HPDE6-E6E7 (cell line): Measurements from ENCODE around the gene ME3.
A peak's percentile ranks its signal among the peaks of the same experiment; 100 is the strongest.
"Not testable (repeated sequence)": the region's sequence is repeated elsewhere in the genome, so short reads cannot be mapped to it uniquely, and the experiment has no call there.

Source experiments
- DNase-seq: peaks from one replicate; pipeline ENCODE4 v3.0.0; 2011; ENCODE audit warnings: missing footprints; ENCODE audit errors: extremely low spot score

Gene ME3

GRCh38 chr11:86558841-86559240, 113.6 kb downstream of the ME3 start:
- DNase-seq, result no peak

- DNase-seq, result no peak
These were observed 114.2 kb downstream of the ME3 start for GRCh38 chr11:86558207-86558606.

- no peak for DNase-seq
These were observed 116.5 kb downstream of the ME3 start for GRCh38 chr11:86555866-86556265.

DNA sequence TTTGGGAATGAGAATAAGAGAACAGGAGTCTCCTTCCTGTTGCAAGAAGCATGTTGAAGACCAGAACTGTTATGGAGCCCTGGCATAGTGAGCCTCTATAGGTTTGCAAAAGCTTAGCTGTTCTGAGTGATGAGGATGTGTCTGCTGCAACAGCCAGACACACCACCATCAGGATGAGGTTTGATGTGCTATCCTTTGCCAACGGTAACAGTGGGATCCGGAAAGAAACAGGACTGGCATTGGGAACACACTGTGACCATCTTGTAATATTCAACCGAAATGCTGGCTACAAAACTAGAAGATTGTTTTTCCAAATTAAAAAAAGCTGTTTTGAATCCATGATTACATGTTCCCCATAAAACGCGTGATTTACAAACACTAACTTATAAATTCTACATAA, 117.0 kb downstream of the ME3 start:
- no peak for DNase-seq

GRCh38 chr11:86553265-86553664, 119.2 kb downstream of the ME3 start:
- DNase-seq, result no peak

- DNase-seq, result no peak
These were observed 120.9 kb downstream of the ME3 start for GRCh38 chr11:86551288-86552092.

GRCh38 chr11:86550757-86551156, 121.7 kb downstream of the ME3 start:
- no peak for DNase-seq

DNA sequence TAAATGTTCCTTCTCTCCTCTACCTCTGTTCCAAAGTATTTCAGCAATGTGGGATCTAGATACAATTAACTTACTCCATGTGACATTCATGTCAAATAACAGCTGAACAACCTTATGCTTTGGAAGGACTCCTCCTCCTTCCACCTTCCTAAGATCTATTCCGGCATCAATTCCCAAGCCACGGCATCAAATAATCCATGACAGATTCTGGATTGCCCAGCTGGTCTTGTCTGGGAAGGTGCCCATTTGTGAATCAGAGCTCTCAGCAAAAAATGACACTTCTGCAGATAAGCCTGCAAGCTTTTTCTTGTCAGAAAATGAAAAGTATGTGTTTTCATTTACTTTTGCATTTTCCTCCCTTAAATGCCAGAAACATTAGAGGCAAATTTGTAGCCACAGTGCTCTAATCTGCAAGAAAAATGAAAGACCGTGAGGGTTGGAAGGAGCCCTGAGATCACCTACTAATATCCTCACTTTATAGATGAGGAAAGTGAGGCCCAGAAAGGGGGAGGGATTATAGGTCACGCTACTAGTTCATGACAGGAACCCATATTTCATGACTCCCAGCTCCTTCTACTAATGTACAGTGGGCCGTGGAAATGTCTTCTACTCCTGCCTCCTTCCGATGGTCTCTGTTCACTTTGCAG, 124.0 kb downstream of the ME3 start:
- DNase-seq, result no peak

- DNase-seq, result no peak
These were observed 124.7 kb downstream of the ME3 start for GRCh38 chr11:86547727-86548126.

- DNase-seq, result not testable (repeated sequence)
These were observed 131.1 kb downstream of the ME3 start for GRCh38 chr11:86541299-86541698.

DNA sequence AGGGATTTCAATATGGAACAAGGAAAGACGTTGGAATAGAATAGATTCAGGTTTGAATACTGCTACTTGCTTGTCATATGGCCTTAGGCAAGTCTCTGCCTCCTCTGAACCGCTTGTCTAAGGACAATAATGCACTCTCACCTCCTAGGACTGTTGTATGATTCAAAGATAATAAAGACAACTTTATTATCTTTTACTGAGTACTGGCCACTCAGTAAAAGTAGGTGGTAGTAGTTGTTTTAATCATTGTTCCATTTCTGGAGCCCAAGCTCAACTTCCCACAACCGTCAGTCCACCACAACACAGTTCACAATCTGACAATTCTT, 134.2 kb downstream of the ME3 start:
- DNase-seq, result no peak

DNA sequence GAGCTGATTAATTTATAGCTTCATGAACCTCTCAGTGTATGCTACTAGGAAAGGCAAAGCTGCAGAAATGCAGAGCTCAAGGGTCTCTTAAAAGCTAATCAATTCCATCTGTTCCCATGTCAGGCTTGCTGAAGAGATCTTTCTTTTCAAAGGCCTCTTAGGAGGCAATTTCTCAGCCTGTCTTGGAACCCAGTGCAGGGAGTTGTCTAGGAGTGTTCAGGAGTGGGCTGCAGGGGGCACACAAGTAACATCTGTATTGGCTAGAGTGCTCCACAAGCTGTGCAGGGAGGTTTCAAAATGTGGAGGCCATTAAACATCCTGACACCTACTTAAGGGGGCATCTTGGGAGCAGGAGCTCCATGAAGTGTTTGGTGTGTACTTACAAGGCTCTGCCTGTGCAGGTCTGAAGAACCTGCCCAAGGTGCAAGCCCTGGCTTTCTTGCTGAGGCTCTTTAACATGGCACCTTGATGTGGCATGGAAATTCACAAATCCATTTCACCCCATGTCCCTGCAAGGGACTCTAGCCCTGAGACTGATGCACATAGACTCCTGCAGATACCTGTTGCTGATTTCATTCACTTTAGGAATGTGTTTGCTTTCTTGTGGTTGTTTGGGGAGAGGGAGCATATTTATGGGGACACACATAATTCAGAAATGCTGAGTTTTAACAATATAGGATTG, 134.7 kb downstream of the ME3 start:
- DNase-seq, result no peak

DNA sequence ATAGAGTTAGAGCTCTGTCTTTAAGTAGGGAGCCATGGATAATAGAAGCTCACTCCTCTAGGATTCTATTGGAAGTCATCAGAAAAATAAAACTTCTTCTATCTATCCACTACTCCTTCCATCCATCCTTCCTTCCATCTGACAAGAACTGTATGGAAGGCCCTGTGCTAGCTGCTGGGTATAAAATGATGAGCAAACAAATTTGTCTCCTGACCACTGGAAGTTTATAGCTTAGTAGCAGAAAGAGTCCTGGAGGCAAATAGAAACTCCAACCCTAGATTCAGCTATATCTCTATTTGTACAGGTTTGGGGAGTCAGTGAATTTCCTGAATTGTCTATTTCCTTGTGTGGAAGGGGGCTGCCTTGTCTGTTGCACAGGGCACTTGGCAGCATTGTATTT, 136.6 kb downstream of the ME3 start:
- DNase-seq, result no peak

GRCh38 chr11:86524620-86525352, 147.6 kb downstream of the ME3 start:
- peak; percentile 39 for DNase-seq

GRCh38 chr11:86523738-86524619, 148.4 kb downstream of the ME3 start:
- DNase-seq, result peak; percentile 74

DNA sequence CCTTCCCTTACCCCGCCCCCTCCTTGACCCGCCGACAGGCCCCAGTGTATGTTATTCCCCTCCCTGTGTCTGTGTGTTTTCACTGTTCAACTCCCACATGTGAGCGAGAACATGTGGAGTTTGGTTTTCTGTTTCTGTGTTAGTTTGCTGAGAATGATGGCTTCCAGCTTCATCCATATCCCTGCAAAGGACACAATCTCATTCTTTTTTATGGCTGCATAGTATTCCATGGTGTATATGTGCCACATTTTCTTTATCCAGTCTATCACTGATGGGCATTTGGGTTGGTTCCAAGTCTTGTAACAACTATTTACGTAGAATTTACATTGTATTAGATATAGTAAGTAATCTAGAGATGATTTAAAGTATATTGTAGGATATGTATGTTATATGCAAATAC, 149.9 kb downstream of the ME3 start:
- DNase-seq, result not testable (repeated sequence)

- no peak for DNase-seq
These were observed 153.1 kb downstream of the ME3 start for GRCh38 chr11:86519064-86519911.

DNA sequence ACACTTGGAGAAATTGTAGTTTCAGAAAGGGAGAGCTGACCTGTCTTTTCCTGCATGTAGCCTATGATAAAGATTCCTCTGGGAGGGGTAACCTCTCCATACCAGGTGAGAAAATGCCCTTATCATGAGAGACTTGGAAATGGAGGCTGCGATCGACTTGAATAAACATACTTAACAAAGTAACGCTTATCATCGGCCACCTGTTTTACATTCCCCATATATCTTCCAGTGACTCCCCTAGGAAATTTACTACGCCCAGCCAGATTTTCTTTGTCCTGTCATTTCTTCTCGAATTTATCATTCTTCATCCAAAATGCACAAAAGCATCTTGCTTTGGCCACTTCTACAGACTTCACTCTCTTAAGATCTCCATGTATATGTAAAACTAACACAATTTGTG, 154.2 kb downstream of the ME3 start:
- no peak for DNase-seq

DNA sequence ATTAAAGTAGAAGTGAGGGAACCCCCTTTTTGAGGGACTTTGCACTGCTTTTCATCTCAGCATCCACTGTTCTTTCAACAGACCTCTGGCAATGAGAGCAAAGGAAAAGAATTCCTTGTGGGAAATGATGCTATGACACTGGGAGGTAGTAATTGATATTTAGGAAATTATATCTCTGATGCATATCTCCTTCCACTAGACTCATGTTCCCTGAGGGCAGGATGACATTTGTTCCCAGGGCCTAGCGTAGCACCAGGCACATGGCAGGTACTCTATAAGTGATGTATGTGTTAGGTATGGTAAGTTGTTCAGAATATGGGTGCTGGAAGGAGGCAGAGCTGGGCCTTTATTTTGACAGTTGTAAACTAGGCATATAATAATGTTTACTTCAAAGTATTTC, 154.9 kb downstream of the ME3 start:
- DNase-seq, result no peak
